ENCODE measurements around the gene TDRD9. TPM values are rescaled to one million over a fixed set of nuclear protein-coding genes. Genes with fewer than 3 reads are reported as not detected.

Gene TDRD9
- total and polyA plus RNA-seq, 2 of the 4 experiments (the other 2 are of a cell fraction): 0.07 to 0.18 TPM

DNA sequence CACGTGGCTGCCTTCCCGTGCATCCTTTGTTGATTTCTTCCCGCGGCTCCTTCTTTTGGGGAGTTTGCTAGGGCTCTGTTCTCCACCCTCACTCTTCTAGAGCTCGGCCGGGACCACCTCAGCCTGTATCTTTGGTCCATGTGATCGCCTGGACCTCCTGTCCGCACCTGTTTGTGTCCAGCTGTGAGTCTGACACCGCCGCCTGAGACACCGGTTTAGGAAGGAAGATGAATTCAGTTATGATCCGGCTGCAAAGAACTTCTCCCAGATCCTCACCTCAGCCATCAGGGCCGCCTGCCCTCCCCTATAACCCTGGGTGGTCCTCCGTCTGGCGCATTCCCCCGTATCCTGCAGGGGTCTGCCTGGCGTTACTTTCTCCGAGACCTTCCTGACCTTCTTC is 690 bp upstream of the TDRD9 start:
- Histone ChIP-seq H3K14ac (replicated peaks; ENCODE audit: low read depth, low read length) (no peak overlapping the region), H4K20me1 (ENCODE audit: insufficient read depth, low read length) (no peaks in the 10 kb centered on the region), H3K4me3 (ENCODE audit: insufficient read depth, low read depth, low read length) (no peak overlapping the region), H2BK15ac (ENCODE audit: low read depth, low read length) (no peak overlapping the region), H3K9ac (ENCODE audit: low read depth, low read length) (no peak overlapping the region), H4K91ac (ENCODE audit: insufficient read depth, low read depth, low read length) (no peak overlapping the region), H4K8ac (ENCODE audit: low read depth in 2 of 2, low read length in 2 of 2) (no peak overlapping the region), H3K4me1 (ENCODE audit: control insufficient read depth, insufficient read depth, low read length) (no peaks in the 10 kb centered on the region), H2AK5ac (ENCODE audit: low read depth, low read length) (no peak overlapping the region), H3K18ac (ENCODE audit: low read depth, low read length) (no peak overlapping the region), H3K23ac (ENCODE audit: low read depth, low read length) (no peak overlapping the region), H3K9me1 (ENCODE audit: insufficient read depth, low read length) (no peaks in the 10 kb centered on the region), H2BK5ac (ENCODE audit: low read depth, low read length, poor library complexity, severe bottlenecking) (no peak overlapping the region), H3K79me1 (ENCODE audit: low read depth in 1 of 2, low read length in 2 of 2) (no peaks in the 10 kb centered on the region), H2BK20ac (ENCODE audit: low read depth, low read length) (no peak overlapping the region), H3K36me3 (ENCODE audit: control insufficient read depth, insufficient read depth, low read length) (no peaks in the 10 kb centered on the region), H3K27me3 (ENCODE audit: control insufficient read depth, insufficient read depth, low read length) (peaks cover 9% of the 10 kb centered on the region), H3K9me3 (ENCODE audit: control insufficient read depth, insufficient read depth, low read length) (no peaks in the 10 kb centered on the region), H3K27ac (ENCODE audit: insufficient read depth, low read length) (no peak overlapping the region), H4K5ac (ENCODE audit: low read depth, low read length) (no peak overlapping the region), H2AK9ac (replicated peaks; ENCODE audit: low read depth, low read length, poor library complexity) (no peak overlapping the region), H2BK120ac (ENCODE audit: low read depth, low read length) (no peak overlapping the region), H3K4ac (ENCODE audit: low read depth, low read length) (no peak overlapping the region), H3K4me2 (ENCODE audit: low read depth, low read length) (no peak overlapping the region), H2AFZ (replicated peaks; ENCODE audit: low read length, poor library complexity) (no peak overlapping the region), H3K56ac (ENCODE audit: extremely low read depth, insufficient read depth, low read length) (no peak overlapping the region)
- DNase-seq: no peak
- CTCF ChIA-PET: no interaction called here
- 88% methylated on average over 10 of the region's 18 CpGs; no CpG with 5 or more reads in 1 of the 2 experiments for WGBS, 2 experiments (ENCODE audit: extremely low coverage in 2 of 2, insufficient read length in 1 of 2)
- intact Hi-C loops (cut with micrococcal nuclease) (no loop called here), dilution Hi-C loops (cut with HindIII; ENCODE audit: low sequenced_read_pairs, unreplicated experiment) (no loop called here), in situ Hi-C loops (cut with MboI; ENCODE audit: low sequenced_read_pairs) (no loop called here)
- no peak for ATAC-seq (ENCODE audit: low read depth)
- TF ChIP-seq FOS (IDR thresholded peaks at IDR 0.05; ENCODE audit: low read depth, low read length) (no peak), RAD21 (IDR thresholded peaks at IDR 0.05; ENCODE audit: low read length) (no peak), MAFK (IDR thresholded peaks at IDR 0.05; ENCODE audit: low read depth, low read length) (no peak), CEBPB (IDR thresholded peaks at IDR 0.05; ENCODE audit: low read depth, low read length) (no peak), POLR2A (IDR thresholded peaks at IDR 0.05; ENCODE audit: low read depth, low read length) (no peak), RCOR1 (IDR thresholded peaks at IDR 0.05; ENCODE audit: insufficient replicate concordance, low read length) (no peak), SMC3 (IDR thresholded peaks at IDR 0.05; ENCODE audit: low read depth, low read length) (no peak), MAZ (IDR thresholded peaks at IDR 0.05; ENCODE audit: borderline replicate concordance, low read depth, low read length) (no peak), BHLHE40 (IDR thresholded peaks at IDR 0.05; ENCODE audit: low read depth, low read length) (no peak)
- no TSS peak for BruUV-seq (replicated peaks)
- POLR2A ChIA-PET (ENCODE audit: unreplicated experiment): no interaction called here

All from IMR-90 (cell line).